Right atrium auricular region (tissue), 2 donors: ENCODE data around the gene COL4A4. TPM values are rescaled to one million over a fixed set of nuclear protein-coding genes. Genes with fewer than 3 reads are reported as not detected.
A peak's percentile ranks its signal among the peaks of the same experiment; 100 is the strongest.

Experiments used
- DNase-seq: peaks from one replicate; pipeline ENCODE4 v3.0.0-alpha.2; 2019; ENCODE audit warnings: low spot score
- H3K27ac ChIP-seq, 2 donors: fragments of 200-600 bp; sonication (generic); 1 replicate in 1 of 2; 2 replicates in 1 of 2; pipeline ENCODE4 v1.5.1; 2016 to 2019
- H3K27me3 ChIP-seq, 2 donors: fragments of 200-600 bp; sonication (generic); one replicate each; pipeline versions ENCODE4 v1.5.1 to v1.6.0; 2017 to 2019
- H3K36me3 ChIP-seq: fragments of 200-600 bp; sonication (generic); one replicate; pipeline ENCODE4 v1.5.1; 2016
- H3K4me1 ChIP-seq, 2 donors: fragments of 200-600 bp; sonication (generic); one replicate each; pipeline versions ENCODE4 v1.5.1 to v1.6.0; 2017 to 2019
- H3K4me3 ChIP-seq, 2 donors: fragments of 200-600 bp; sonication (generic); 1 replicate in 1 of 2; 2 replicates in 1 of 2; pipeline ENCODE4 v1.5.1; 2017 to 2019; ENCODE audit warnings: mild to moderate bottlenecking in 1 of 2, moderate library complexity in 1 of 2
- H3K9me3 ChIP-seq, 2 donors: fragments of 200-600 bp; sonication (generic); one replicate each; pipeline ENCODE4 v1.5.1; 2019
- total RNA-seq, 2 donors: library from RNA; depleted of rRNA; stranded (reverse); fragments of >200 nt; gene quantifications; one replicate each; pipeline ENCODE4 v1.1.0, GENCODE V29; 2016
- TF ChIP-seq, protein P1 (sequence below), 2 donors: fragments of 200-600 bp; sonication (generic); IDR thresholded peaks; one replicate each; pipeline ENCODE4 v1.5.1; 2019; ENCODE audit warnings: antibody characterized with exemption in 2 of 2

COL4A4 gene
- total RNA-seq, 2 donors from 2014 or later: 3.8 to 10.0 TPM

DNA sequence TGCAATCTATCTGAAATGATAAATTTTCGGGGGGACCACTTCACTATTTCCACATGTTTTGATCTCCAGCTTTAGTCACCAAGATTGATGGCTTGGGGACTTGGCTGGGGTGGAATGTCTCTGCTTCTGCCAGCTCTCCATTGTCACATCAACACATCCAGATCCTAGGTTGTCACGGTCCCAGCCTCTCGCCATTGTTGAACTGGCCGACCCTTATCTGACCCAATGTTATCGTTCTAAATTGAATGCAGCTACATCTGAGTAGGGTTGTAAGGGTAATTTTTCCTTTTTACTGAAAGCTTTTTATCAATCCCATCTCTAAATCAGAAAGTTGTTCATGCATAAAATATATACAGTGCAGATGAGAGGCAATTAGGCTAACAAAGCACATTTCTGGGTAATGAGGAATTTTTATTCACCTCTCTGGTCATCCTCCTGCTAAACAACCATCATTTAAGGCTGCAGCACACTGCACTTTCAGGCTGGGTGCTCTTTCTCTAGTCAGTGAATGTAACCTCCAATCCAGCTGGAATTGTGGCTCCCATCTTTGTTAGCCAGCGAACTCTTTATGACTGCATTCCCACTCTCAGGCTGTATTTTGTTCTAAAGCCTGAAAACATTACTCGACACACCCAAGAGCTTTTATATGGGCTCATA, 128.2 kb downstream of the COL4A4 start:
- no peak overlapping the region for H3K27ac ChIP-seq
- no peaks in the 10 kb centered on the region for H3K4me1 ChIP-seq
- H3K4me3 ChIP-seq: no peak overlapping the region
- TF ChIP-seq, protein P1, sequence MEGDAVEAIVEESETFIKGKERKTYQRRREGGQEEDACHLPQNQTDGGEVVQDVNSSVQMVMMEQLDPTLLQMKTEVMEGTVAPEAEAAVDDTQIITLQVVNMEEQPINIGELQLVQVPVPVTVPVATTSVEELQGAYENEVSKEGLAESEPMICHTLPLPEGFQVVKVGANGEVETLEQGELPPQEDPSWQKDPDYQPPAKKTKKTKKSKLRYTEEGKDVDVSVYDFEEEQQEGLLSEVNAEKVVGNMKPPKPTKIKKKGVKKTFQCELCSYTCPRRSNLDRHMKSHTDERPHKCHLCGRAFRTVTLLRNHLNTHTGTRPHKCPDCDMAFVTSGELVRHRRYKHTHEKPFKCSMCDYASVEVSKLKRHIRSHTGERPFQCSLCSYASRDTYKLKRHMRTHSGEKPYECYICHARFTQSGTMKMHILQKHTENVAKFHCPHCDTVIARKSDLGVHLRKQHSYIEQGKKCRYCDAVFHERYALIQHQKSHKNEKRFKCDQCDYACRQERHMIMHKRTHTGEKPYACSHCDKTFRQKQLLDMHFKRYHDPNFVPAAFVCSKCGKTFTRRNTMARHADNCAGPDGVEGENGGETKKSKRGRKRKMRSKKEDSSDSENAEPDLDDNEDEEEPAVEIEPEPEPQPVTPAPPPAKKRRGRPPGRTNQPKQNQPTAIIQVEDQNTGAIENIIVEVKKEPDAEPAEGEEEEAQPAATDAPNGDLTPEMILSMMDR (IDR thresholded peaks at IDR 0.05): no peak
- H3K9me3 ChIP-seq: no peaks in the 10 kb centered on the region
- no peaks in the 10 kb centered on the region for H3K27me3 ChIP-seq
- H3K36me3 ChIP-seq: no peaks in the 10 kb centered on the region
- DNase-seq: no peak

DNA sequence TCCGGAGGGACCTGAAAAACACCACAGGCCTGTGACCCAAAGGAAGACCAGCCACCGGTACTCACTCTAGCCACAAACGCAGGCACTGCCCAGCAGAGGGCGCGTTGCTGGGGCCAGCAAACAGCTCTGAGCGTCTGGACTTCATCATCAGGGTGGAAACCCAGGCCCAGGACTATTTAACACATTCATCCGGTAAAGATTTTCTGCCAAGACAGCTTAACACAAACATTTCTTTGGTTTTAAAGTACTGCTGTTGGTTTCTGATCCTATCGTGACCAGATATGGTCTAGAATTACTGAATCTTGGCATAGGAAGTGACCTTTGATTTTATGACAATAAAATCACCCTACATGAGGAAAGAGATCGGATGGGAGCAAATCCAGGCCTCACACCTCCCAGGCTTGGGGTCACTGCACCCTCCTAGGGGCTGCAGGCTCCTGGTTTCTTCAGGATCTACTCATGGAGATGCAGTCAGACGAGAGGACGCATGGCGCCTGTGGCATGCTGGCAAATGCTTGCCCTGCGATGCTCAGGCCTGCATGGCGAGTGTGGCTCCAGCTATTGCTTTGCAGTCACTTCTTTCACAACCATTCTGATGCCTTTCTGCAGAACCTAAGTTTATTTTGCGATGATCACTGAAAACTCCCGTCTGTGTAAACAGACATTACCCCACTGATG, 130.4 kb downstream of the COL4A4 start:
- DNase-seq: no peak
- no peaks in the 10 kb centered on the region for H3K4me1 ChIP-seq
- no peaks in the 10 kb centered on the region for H3K36me3 ChIP-seq
- no peaks in the 10 kb centered on the region for H3K27me3 ChIP-seq
- TF ChIP-seq, protein P1 (IDR thresholded peaks at IDR 0.05): peak; percentile 14 to 45
- H3K4me3 ChIP-seq: no peak overlapping the region
- H3K27ac ChIP-seq: no peak overlapping the region
- no peaks in the 10 kb centered on the region for H3K9me3 ChIP-seq

DNA sequence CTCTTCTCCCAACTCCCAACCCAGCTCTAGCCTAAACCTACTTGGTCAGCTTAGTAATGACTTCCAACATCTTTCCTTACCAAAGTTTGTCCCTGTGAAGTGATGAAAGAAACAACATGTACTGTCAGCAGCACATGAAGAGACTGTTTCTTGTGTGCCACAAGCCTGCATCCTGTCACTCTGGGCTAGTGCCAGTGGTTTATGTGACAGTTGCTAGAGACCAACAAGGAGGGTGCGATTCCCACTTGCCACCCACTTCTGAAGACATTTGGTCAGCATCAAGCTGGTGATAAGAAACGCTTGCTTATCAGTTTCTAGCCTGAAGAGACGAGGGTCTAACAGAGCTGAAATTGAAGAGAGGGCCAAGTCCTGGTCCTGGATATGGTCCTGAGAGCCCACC, 132.6 kb downstream of the COL4A4 start:
- Histone ChIP-seq H3K27ac (no peak overlapping the region), H3K4me1 (no peaks in the 10 kb centered on the region), H3K27me3 (no peaks in the 10 kb centered on the region), H3K4me3 (no peak overlapping the region), H3K36me3 (no peaks in the 10 kb centered on the region), H3K9me3 (no peaks in the 10 kb centered on the region)
- TF ChIP-seq, protein P1 (IDR thresholded peaks at IDR 0.05): no peak
- DNase-seq: no peak

DNA sequence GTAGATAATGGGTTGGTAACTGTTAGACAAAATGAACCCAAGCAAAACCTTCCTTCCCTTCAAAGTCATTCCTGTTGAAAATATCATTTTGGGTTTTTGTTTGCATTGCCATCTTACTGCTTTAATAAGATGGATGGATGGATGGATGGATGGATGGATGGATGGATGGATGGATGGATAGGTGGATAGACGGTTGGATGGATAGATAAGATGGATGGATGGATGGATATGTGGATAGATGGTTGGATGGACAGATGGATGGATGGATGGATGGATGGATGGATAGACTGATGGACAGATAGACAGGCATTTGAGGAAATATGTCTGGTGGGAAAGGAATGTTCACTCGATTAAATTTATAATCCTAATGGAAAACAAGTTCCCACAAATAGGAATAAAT, 133.2 kb downstream of the COL4A4 start:
- H3K27me3 ChIP-seq: no peaks in the 10 kb centered on the region
- H3K4me3 ChIP-seq: no peak overlapping the region
- no peaks in the 10 kb centered on the region for H3K9me3 ChIP-seq
- no peaks in the 10 kb centered on the region for H3K4me1 ChIP-seq
- DNase-seq: no peak
- TF ChIP-seq, protein P1 (IDR thresholded peaks at IDR 0.05): no peak
- no peak overlapping the region for H3K27ac ChIP-seq
- H3K36me3 ChIP-seq: no peaks in the 10 kb centered on the region

DNA sequence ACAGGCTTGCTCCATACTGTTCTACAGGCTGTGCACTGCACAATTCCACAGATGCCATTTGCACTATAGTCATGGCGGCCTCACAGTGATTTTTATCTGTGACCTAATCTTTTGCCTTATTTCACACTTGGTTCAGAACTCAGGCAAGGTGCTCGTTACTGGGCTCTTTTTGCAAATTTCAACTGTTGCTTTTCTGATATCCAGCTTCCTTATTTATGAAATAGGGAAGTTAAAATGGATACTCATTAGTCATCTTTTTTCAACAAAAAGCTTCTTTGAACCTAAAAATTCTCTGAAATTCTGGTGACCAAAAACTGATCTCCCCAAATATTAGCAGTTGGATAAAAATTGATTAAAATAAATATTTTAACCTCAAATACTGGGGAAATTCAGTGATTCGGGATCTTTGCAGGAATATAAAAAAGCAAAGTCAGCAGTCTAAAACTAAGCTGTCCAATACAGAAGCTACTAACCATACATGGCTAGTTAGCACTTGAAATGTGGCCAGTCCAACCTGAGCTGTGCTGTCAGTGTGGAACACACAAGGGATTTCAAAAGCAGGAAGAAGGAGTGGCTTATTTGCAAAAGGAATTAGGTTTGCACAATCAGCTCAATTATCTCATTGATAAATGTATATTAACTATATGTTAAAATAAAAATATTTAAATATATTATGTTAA, 134.4 kb downstream of the COL4A4 start:
- Histone ChIP-seq H3K9me3 (no peaks in the 10 kb centered on the region), H3K4me1 (no peaks in the 10 kb centered on the region), H3K27me3 (no peaks in the 10 kb centered on the region), H3K27ac (no peak overlapping the region), H3K4me3 (no peak overlapping the region), H3K36me3 (no peaks in the 10 kb centered on the region)
- DNase-seq: no peak
- TF ChIP-seq, protein P1 (IDR thresholded peaks at IDR 0.05): no peak
